Measurements from ENCODE around the gene REXO4. TPM values are rescaled to one million over a fixed set of nuclear protein-coding genes. Genes with fewer than 3 reads are reported as not detected.

Gene REXO4
- total RNA-seq, 1 donor from 2014 or later, result 22.5 TPM

GRCh38 chr9:133449760-133450159 is 31.9 kb upstream of the REXO4 start:
- Histone ChIP-seq H3K27ac (ENCODE audit: low read depth, low read length) (no peak overlapping the region), H3K79me2 (ENCODE audit: insufficient read depth, low read length) (no peaks in the 10 kb centered on the region), H3K27me3 (ENCODE audit: insufficient read depth, low read length) (peaks cover 16% of the 10 kb centered on the region), H3K4me1 (ENCODE audit: insufficient read depth, low read length) (no peaks in the 10 kb centered on the region), H3K4me3 (ENCODE audit: insufficient read depth, low read depth, low read length) (no peak overlapping the region), H4K20me1 (ENCODE audit: insufficient read depth, low read length) (no peaks in the 10 kb centered on the region), H3K4me2 (ENCODE audit: low read length) (no peak overlapping the region), H3K9ac (ENCODE audit: low read length) (no peak overlapping the region), H3K36me3 (ENCODE audit: insufficient read depth, low read length) (no peaks in the 10 kb centered on the region), H3K9me3 (ENCODE audit: insufficient read depth, low read depth, low read length) (no peaks in the 10 kb centered on the region), H2AFZ (ENCODE audit: low read depth, low read length) (no peak overlapping the region)
- Mint-ChIP-seq H3K27ac (ENCODE audit: unreplicated experiment) (no peak overlapping the region), H3K9me3 (ENCODE audit: unreplicated experiment) (no peaks in the 10 kb centered on the region), H3K4me3 (ENCODE audit: unreplicated experiment) (no peak overlapping the region), H3K36me3 (ENCODE audit: low read depth, unreplicated experiment) (no peaks in the 10 kb centered on the region), H3K27me3 (ENCODE audit: low read depth, unreplicated experiment) (peaks cover 27% of the 10 kb centered on the region), H3K4me1 (ENCODE audit: low read depth, unreplicated experiment) (no peaks in the 10 kb centered on the region)
- TF ChIP-seq EZH2 (IDR thresholded peaks at IDR 0.05; ENCODE audit: insufficient read depth, low read length) (no peak), CTCF (IDR thresholded peaks at IDR 0.05; ENCODE audit: insufficient read depth, low read depth, low read length) (no peak)
- FAIRE-seq (no peak), DNase-seq (ENCODE audit: low read depth) (peak; percentile 8)

- no peak overlapping the region for H3K27ac ChIP-seq (ENCODE audit: low read depth, low read length)
- H3K79me2 ChIP-seq (ENCODE audit: insufficient read depth, low read length), result no peaks in the 10 kb centered on the region
- H3K4me3 ChIP-seq (ENCODE audit: insufficient read depth, low read depth, low read length), result no peak overlapping the region
- H3K4me2 ChIP-seq (ENCODE audit: low read length), result no peak overlapping the region
- H2AFZ ChIP-seq (ENCODE audit: low read depth, low read length), result no peak overlapping the region
- H3K9me3 Mint-ChIP-seq (ENCODE audit: unreplicated experiment), result no peaks in the 10 kb centered on the region
- no peak for FAIRE-seq
- no peaks in the 10 kb centered on the region for H3K4me1 ChIP-seq (ENCODE audit: insufficient read depth, low read length)
- no peak overlapping the region for H3K4me3 Mint-ChIP-seq (ENCODE audit: unreplicated experiment)
- no peaks in the 10 kb centered on the region for H4K20me1 ChIP-seq (ENCODE audit: insufficient read depth, low read length)
- H3K4me1 Mint-ChIP-seq (ENCODE audit: low read depth, unreplicated experiment), result no peaks in the 10 kb centered on the region
- H3K27ac Mint-ChIP-seq (ENCODE audit: unreplicated experiment), result no peak overlapping the region
- H3K9ac ChIP-seq (ENCODE audit: low read length), result no peak overlapping the region
- H3K36me3 Mint-ChIP-seq (ENCODE audit: low read depth, unreplicated experiment), result peaks cover 4% of the 10 kb centered on the region
- H3K36me3 ChIP-seq (ENCODE audit: insufficient read depth, low read length), result no peaks in the 10 kb centered on the region
- no peak for DNase-seq (ENCODE audit: low read depth)
- TF ChIP-seq EZH2 (IDR thresholded peaks at IDR 0.05; ENCODE audit: insufficient read depth, low read length) (no peak), CTCF (IDR thresholded peaks at IDR 0.05; ENCODE audit: insufficient read depth, low read depth, low read length) (no peak)
- peaks cover 12% of the 10 kb centered on the region for H3K27me3 ChIP-seq (ENCODE audit: insufficient read depth, low read length)
- H3K9me3 ChIP-seq (ENCODE audit: insufficient read depth, low read depth, low read length), result no peaks in the 10 kb centered on the region
- H3K27me3 Mint-ChIP-seq (ENCODE audit: low read depth, unreplicated experiment), result peaks cover 26% of the 10 kb centered on the region
Measured at GRCh38 chr9:133448487-133448972, 30.7 kb upstream of the REXO4 start.

- Histone ChIP-seq H3K4me1 (ENCODE audit: insufficient read depth, low read length) (no peaks in the 10 kb centered on the region), H2AFZ (ENCODE audit: low read depth, low read length) (no peak overlapping the region), H3K36me3 (ENCODE audit: insufficient read depth, low read length) (no peaks in the 10 kb centered on the region), H3K79me2 (ENCODE audit: insufficient read depth, low read length) (no peaks in the 10 kb centered on the region), H4K20me1 (ENCODE audit: insufficient read depth, low read length) (no peaks in the 10 kb centered on the region), H3K27me3 (ENCODE audit: insufficient read depth, low read length) (peaks cover 12% of the 10 kb centered on the region), H3K9ac (ENCODE audit: low read length) (no peak overlapping the region), H3K4me2 (ENCODE audit: low read length) (no peak overlapping the region), H3K9me3 (ENCODE audit: insufficient read depth, low read depth, low read length) (no peaks in the 10 kb centered on the region), H3K27ac (ENCODE audit: low read depth, low read length) (no peak overlapping the region), H3K4me3 (ENCODE audit: insufficient read depth, low read depth, low read length) (no peak overlapping the region)
- H3K4me3 Mint-ChIP-seq (ENCODE audit: unreplicated experiment), result no peak overlapping the region
- H3K27ac Mint-ChIP-seq (ENCODE audit: unreplicated experiment), result no peak overlapping the region
- no peak for TF ChIP-seq EZH2 (IDR thresholded peaks at IDR 0.05; ENCODE audit: insufficient read depth, low read length)
- TF ChIP-seq CTCF (IDR thresholded peaks at IDR 0.05; ENCODE audit: insufficient read depth, low read depth, low read length), result no peak
- DNase-seq (ENCODE audit: low read depth) (no peak), FAIRE-seq (no peak)
- H3K9me3 Mint-ChIP-seq (ENCODE audit: unreplicated experiment), result no peaks in the 10 kb centered on the region
- H3K27me3 Mint-ChIP-seq (ENCODE audit: low read depth, unreplicated experiment), result peaks cover 37% of the 10 kb centered on the region
- peaks cover 4% of the 10 kb centered on the region for H3K36me3 Mint-ChIP-seq (ENCODE audit: low read depth, unreplicated experiment)
- no peaks in the 10 kb centered on the region for H3K4me1 Mint-ChIP-seq (ENCODE audit: low read depth, unreplicated experiment)
Measured at GRCh38 chr9:133445293-133445969, 27.6 kb upstream of the REXO4 start.

All from astrocyte (in vitro differentiated cells and primary cell).